Renal cortical epithelial cell (primary cell): Measurements from ENCODE around the gene RHBDF1. TPM values are rescaled to one million over a fixed set of nuclear protein-coding genes. Genes with fewer than 3 reads are reported as not detected.

ENCODE experiments used
- DNase-seq: peaks from one replicate; pipeline ENCODE4 v3.0.0-alpha.2; 2011; ENCODE audit warnings: low read depth
- total RNA-seq: library from RNA; depleted of rRNA; stranded (reverse); fragments of >200 nt; gene quantifications from 2 replicates; pipeline ENCODE4 v1.2.3, GENCODE V29; 2014

RHBDF1 gene
- total RNA-seq, 1 donor from 2014 or later: 37.3 TPM

- no peak for DNase-seq
Observed at GRCh38 chr16:92431-93339, 20.3 kb upstream of the RHBDF1 start.

DNA sequence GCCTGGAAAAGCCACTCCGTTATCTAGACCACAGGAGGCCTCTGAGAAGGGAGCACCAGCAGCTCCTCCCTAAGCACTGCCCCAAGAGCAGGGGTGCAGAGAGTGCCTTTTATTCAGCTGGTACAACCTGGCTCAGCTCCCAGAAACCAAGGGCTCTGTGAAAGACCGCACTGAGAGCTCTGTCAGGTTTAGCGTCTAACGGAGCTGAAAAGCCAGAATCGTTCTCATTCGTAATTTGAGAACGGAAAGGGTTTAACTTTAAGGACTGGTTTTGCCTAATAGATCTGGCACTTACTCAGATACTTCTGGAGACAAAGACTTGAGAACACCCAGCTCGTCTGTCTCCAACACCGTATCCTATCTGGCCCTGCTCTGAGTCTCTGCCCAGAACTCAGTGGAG lies 19.1 kb upstream of the RHBDF1 start:
- DNase-seq: no peak

DNA sequence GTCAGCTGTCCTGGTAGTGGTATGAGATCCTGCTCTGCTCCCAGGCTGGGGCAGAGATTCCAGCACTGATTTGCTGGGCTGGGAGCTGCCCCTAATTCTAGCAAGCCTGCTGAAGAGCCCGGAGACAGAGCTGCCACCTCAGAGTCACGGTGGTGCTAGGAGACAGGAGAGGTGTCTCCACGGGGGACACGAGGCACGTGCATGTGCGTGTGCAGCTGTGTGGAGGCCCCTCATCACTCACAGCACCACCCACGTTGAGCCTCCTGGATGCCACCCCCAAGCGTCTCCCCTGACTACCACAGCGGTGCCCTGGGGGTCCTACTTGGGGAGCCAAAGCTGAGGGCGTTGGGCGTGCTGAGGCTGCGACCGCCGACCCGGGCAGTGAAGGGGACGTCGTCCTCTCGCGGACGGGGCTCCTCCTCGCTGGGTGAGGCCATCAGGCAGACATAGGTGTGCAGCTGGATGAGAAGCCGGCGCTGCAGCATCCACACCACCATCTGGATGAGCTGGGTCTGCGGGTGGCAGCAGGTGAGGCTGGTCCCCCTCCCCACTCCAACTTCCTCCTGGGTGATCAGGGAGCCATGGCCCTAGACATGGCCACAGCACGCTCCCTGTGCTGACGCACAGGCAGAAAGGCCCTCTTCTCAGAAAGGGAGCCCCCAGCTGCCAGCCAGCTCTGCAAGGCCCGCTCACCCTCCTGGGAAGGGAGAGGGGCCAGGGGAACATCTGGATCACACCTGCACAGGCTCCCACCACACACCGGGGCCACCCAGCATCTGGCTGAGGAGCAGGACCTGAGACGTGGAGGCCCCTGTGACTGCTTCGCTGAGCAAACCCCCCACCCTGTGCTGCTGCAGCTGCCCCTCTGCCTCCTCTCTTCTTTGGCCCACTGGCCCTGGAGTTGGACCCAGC lies 17.2 kb upstream of the RHBDF1 start:
- DNase-seq: no peak

GRCh38 chr16:88613-89012 lies 16.2 kb upstream of the RHBDF1 start:
- DNase-seq: no peak

- no peak for DNase-seq
Observed at GRCh38 chr16:86483-86952, 14.1 kb upstream of the RHBDF1 start.

DNA sequence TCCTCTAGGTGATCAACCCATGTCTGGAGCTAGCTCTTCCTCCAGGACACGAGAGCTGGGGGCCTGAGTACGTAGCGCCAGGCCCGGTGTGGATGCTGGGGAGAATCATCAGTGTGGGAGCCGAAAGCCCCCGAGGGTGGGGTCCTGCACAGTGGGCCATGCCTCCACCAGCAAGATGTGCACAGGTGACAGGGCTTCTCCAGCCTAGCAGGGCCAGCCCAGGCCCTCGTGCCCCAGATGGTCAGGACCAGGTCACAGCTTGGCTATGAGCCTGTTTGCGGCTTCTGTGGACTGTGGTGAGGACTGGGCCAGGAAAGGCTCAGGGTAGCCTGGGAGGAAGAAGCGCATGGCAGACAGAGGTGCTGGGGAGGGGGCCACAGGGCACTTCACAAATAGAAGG lies 13.4 kb upstream of the RHBDF1 start:
- no peak for DNase-seq

DNA sequence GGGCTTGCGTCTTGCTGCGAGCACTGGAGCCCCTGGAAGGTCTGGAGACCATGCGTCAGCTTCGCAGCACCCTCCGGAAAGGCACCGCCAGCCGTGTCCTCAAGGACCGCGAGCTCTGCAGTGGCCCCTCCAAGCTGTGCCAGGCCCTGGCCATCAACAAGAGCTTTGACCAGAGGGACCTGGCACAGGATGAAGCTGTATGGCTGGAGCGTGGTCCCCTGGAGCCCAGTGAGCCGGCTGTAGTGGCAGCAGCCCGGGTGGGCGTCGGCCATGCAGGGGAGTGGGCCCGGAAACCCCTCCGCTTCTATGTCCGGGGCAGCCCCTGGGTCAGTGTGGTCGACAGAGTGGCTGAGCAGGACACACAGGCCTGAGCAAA lies 13.0 kb upstream of the RHBDF1 start:
- no peak for DNase-seq

DNA sequence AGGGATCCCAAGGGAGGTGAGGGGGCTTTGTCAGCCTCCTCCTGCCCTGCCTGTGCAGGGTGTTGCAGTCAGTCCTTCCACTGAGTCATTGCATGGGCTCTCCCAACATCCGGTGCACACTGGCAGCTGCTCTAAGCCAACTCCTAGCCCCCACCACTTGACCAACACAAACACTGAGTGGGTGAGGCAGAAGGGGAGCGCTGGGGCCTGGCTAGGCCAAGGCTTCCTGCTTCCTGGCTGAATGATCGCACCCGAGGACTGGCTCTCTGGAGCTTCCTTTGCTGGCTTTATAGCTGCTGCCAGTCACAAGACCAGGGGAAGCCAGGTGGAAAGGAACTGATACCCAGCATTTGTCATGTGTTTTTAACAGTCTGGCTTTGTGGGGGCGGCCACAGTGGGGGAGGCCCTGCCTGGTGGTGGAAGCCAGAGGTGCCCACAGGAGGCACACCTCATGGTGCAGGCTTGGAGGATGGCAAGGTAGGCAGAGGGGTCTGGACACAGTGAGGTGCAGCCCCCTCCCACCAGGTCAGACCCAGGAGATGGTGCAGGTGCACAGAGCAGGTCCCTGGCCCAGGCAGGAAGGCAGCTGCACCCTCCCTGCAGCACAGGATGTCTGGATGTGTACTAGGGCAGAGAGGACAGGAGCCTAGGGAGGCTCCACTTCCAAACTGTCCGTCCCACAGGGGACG lies 12.4 kb upstream of the RHBDF1 start:
- DNase-seq: peak; percentile 93

- DNase-seq: no peak
Observed at GRCh38 chr16:83781-84615, 11.6 kb upstream of the RHBDF1 start.

DNA sequence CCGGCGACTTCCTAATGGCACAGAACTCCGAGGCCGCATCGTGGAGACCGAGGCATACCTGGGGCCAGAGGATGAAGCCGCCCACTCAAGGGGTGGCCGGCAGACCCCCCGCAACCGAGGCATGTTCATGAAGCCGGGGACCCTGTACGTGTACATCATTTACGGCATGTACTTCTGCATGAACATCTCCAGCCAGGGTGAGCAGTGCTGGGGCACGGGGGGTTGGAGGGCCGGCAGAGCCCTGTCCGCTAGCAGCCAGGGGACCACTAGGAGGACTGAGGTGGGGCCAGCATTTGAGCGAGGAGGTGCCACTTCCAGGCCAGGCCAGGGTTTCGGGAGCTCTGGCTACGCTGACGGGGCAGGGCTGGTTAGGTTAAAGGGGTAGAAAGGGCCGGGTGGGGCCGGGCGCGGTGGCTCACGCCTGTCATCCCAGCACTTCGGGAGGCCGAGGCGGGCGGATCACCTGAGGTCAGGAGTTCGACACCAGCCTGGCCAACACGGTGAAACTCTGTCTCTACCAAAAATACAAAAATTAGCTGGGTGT lies 10.7 kb upstream of the RHBDF1 start:
- no peak for DNase-seq

DNA sequence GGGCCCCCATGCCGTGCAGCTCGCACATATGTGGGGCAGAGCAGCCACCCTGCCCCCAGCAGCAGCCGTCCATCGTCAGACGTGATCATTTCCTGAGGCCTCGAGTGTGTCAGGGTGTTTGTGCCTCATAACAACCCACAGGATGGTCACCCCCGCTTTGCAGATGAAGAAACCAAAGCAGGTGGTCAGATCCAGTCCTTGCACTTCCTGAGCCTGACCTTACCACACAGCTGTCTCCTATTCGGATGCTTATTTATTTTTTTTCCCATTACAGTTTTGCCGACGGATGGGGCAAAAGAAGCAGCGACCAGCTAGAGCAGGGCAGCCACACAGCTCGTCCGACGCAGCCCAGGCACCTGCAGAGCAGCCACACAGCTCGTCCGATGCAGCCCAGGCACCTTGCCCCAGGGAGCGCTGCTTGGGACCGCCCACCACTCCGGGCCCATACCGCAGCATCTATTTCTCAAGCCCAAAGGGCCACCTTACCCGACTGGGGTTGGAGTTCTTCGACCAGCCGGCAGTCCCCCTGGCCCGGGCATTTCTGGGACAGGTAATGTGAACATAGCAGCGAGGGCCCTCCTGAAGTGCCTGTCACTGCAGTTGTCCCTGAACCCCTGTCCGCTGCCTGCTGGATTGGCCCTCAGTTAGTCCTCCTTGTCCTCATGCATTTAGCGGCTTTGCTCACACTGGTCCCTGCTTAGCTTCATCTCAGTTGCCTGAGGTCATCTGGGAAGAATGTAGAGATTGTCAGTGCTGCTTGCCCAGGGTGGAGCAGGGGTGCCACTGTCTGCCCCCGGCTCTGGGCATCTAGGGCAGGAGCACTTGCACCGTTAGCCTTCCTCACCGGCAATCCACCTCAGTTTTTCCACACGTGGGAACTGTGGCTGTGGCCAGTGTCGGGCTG lies 7.0 kb upstream of the RHBDF1 start:
- DNase-seq: no peak

- no peak for DNase-seq
Observed at GRCh38 chr16:78444-79150, 6.2 kb upstream of the RHBDF1 start.

- no peak for DNase-seq
Observed at GRCh38 chr16:77807-78443, 5.5 kb upstream of the RHBDF1 start, which contains the start of gene MPG. TSS of gene MPG (plus strand) at chr16:78225. CDS start at chr16:78310, 85 bp downstream.

GRCh38 chr16:77273-77806 lies 4.9 kb upstream of the RHBDF1 start:
- no peak for DNase-seq

GRCh38 chr16:76535-77272 lies 4.3 kb upstream of the RHBDF1 start:
- no peak for DNase-seq

GRCh38 chr16:75580-76501 lies 3.4 kb upstream of the RHBDF1 start:
- DNase-seq: peak; percentile 24
